Measurements from ENCODE around the gene RAB30.

Gene RAB30

DNA sequence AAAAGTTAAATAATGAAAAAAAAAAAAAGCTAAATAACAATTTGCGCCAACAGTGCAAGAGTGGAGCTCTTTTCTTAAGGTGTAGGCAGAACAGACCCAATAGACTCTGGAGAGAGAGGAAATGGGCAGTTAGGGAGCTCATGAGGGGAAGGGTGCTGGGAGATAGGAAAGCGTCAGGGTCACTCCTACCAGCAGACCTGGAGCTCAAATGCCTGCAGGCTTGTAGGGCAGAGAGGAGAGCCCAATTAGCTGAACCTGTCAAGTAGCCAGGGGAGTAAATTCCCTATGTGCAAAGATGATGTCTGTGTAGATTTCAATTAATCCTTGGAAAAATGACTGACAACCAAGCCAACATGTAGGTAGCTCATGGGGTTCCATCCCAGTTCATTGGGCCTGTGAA, 73.0 kb downstream of the RAB30 start:
- no peaks in the 10 kb centered on the region for H3K79me2 ChIP-seq (ENCODE audit: control insufficient read depth, insufficient read depth, low read length, unreplicated experiment)
- no peak overlapping the region for H2AFZ ChIP-seq (ENCODE audit: low read length, unreplicated experiment)
- H3K4me1 ChIP-seq (ENCODE audit: control insufficient read depth, insufficient read depth, low read length, unreplicated experiment), result peaks cover 3% of the 10 kb centered on the region
- H3K27ac ChIP-seq (ENCODE audit: low read depth, low read length), result no peak overlapping the region
- no peaks in the 10 kb centered on the region for H3K36me3 ChIP-seq (ENCODE audit: insufficient read depth, low read length)
- H3K4me3 ChIP-seq (ENCODE audit: low read depth, low read length), result no peak overlapping the region
- no peaks in the 10 kb centered on the region for H3K27me3 ChIP-seq (ENCODE audit: insufficient read depth, low read length)

DNA sequence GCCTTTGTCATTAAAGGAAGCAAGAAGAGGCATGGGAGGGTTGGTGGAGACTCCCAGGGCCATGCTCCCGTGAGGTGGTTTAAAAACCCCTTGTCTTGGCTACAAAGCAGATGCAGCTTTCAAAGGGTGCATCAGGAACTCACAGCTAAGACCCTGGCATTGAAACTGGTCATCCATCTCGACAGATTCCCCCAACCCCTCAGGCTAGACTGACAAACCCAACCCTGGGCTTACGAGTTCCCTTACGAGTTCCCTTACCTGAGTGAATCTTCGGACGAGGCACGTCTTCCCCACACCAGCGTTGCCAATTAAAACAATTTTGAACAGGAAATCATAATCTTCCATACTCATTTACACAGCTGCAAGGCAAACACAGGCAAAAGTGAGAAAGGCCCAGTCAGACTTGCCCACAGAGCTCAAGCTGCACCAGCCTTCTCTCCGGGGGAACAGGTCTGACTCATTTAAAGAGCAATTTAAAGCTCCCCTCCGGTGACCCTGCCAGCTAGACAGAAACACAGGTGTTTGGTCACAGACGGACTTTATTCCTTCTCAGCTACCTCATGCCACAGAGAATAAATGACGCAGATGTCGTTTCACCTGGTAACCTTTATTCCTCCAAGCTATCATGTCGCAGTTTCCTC, 74.6 kb downstream of the RAB30 start:
- H3K27ac ChIP-seq (ENCODE audit: low read depth, low read length), result no peak overlapping the region
- H2AFZ ChIP-seq (ENCODE audit: low read length, unreplicated experiment), result no peak overlapping the region
- no peak overlapping the region for H3K4me3 ChIP-seq (ENCODE audit: low read depth, low read length)
- no peaks in the 10 kb centered on the region for H3K27me3 ChIP-seq (ENCODE audit: insufficient read depth, low read length)
- no peaks in the 10 kb centered on the region for H3K79me2 ChIP-seq (ENCODE audit: control insufficient read depth, insufficient read depth, low read length, unreplicated experiment)
- H3K4me1 ChIP-seq (ENCODE audit: control insufficient read depth, insufficient read depth, low read length, unreplicated experiment), result peaks cover 3% of the 10 kb centered on the region
- no peaks in the 10 kb centered on the region for H3K36me3 ChIP-seq (ENCODE audit: insufficient read depth, low read length)

DNA sequence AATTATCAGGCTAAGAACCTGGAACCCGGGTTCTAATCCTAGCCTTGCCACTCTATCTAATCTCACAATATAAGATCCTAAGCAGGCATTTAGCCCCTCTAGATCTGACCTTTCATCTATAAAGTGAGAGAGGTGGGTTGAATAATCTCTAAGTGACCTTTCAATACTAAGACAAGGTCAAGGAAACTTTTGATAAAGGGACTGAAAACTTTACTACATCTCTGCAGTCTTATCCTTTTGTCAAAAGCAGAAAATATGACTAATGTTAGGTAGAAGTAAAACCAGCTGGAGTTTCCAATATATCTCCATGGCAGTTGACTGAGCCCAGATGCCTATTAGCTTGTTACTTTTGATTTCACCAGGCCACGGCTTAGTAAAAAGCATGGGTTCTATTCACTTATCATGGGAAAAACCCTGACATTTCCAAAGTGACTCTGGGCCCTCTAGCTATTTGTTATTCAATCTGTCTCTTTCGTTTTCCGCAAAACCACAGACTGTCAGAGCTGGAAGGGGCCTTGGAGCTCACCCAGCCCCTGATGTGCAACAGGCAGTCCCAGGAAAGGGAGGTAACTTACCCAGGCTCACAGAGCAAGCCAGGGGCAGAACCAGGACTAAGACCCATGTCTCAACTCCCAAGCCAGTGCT, 75.8 kb downstream of the RAB30 start:
- Histone ChIP-seq H3K27me3 (ENCODE audit: insufficient read depth, low read length) (no peaks in the 10 kb centered on the region), H3K79me2 (ENCODE audit: control insufficient read depth, insufficient read depth, low read length, unreplicated experiment) (no peaks in the 10 kb centered on the region), H3K4me1 (ENCODE audit: control insufficient read depth, insufficient read depth, low read length, unreplicated experiment) (peaks cover 3% of the 10 kb centered on the region), H3K36me3 (ENCODE audit: insufficient read depth, low read length) (no peaks in the 10 kb centered on the region), H2AFZ (ENCODE audit: low read length, unreplicated experiment) (no peak overlapping the region), H3K4me3 (ENCODE audit: low read depth, low read length) (no peak overlapping the region), H3K27ac (ENCODE audit: low read depth, low read length) (no peak overlapping the region)

DNA sequence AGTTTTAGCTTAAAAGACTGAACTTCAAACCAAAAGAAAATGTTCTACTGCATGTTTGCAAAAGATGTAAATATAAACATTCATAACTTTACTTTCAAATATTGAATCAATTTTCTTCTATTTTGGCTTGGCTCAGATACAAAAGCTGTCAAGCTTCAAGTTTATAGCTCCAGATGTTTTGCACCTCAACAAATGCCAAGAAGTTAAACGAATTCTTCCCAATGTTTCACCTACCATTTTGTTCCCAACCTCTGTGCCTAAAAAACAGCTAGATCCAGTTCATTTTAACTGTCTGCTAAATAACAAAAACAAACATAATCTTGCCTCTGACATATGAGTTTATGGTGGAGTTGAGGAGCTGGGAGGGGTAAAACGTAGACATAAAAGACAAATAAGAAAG, 76.5 kb downstream of the RAB30 start:
- Histone ChIP-seq H3K27ac (ENCODE audit: low read depth, low read length) (no peak overlapping the region), H3K27me3 (ENCODE audit: insufficient read depth, low read length) (no peaks in the 10 kb centered on the region), H3K4me3 (ENCODE audit: low read depth, low read length) (no peak overlapping the region), H2AFZ (ENCODE audit: low read length, unreplicated experiment) (no peak overlapping the region), H3K4me1 (ENCODE audit: control insufficient read depth, insufficient read depth, low read length, unreplicated experiment) (peaks cover 3% of the 10 kb centered on the region), H3K36me3 (ENCODE audit: insufficient read depth, low read length) (no peaks in the 10 kb centered on the region), H3K79me2 (ENCODE audit: control insufficient read depth, insufficient read depth, low read length, unreplicated experiment) (no peaks in the 10 kb centered on the region)

DNA sequence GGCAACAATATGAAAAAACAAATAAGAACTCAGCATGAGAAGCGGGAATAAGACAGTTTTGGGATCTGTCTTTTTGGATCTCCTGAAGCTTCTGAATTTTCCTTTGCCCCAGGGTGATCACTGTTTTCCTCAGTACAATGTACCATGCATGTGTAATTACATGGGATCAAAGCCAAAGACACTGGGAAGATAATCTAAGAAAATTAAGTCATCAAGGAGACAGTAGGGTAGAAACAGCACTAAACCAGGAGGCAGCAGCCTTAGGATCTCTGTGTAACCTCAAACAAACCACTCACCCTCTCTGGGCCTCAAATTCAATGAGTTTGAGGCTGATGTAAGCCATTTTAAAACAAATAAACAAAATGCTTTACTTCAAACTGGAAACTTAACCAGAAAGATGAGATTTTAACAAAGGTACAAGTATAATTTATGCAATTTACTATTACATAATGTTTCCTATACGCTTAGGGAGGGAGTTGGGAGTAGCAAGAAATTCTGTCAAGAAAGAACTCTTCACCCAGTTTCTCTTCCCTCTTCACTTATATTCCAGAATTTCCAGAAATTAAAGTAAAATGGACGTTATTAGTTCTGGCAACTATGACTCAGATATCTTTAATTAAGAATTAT, 77.0 kb downstream of the RAB30 start:
- H2AFZ ChIP-seq (ENCODE audit: low read length, unreplicated experiment), result no peak overlapping the region
- no peak overlapping the region for H3K4me3 ChIP-seq (ENCODE audit: low read depth, low read length)
- no peaks in the 10 kb centered on the region for H3K27me3 ChIP-seq (ENCODE audit: insufficient read depth, low read length)
- no peak overlapping the region for H3K27ac ChIP-seq (ENCODE audit: low read depth, low read length)
- peaks cover 3% of the 10 kb centered on the region for H3K4me1 ChIP-seq (ENCODE audit: control insufficient read depth, insufficient read depth, low read length, unreplicated experiment)
- H3K36me3 ChIP-seq (ENCODE audit: insufficient read depth, low read length), result no peaks in the 10 kb centered on the region
- H3K79me2 ChIP-seq (ENCODE audit: control insufficient read depth, insufficient read depth, low read length, unreplicated experiment), result no peaks in the 10 kb centered on the region

DNA sequence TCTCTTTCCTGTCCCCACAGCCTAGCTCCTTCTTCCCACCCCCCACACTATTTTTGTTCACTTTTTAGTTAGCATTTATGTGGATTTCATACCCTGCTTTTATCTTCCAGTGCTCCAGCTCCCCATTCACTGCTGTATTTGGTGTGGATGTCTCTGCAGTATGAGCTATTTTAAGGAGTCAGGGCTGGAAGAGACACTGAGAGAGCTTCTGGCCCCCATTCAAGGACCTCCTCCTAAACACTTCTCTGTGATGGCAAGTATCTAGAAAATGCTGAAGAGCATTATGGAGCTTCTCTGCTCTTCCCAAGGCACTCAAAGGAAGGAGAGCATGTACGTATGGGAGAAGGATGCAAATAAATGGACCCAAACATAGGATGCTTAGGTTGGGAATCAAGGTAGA, 79.5 kb downstream of the RAB30 start:
- no peaks in the 10 kb centered on the region for H3K79me2 ChIP-seq (ENCODE audit: control insufficient read depth, insufficient read depth, low read length, unreplicated experiment)
- no peak overlapping the region for H3K4me3 ChIP-seq (ENCODE audit: low read depth, low read length)
- H2AFZ ChIP-seq (ENCODE audit: low read length, unreplicated experiment), result no peak overlapping the region
- H3K27ac ChIP-seq (ENCODE audit: low read depth, low read length), result no peak overlapping the region
- H3K4me1 ChIP-seq (ENCODE audit: control insufficient read depth, insufficient read depth, low read length, unreplicated experiment), result peaks cover 3% of the 10 kb centered on the region
- no peaks in the 10 kb centered on the region for H3K36me3 ChIP-seq (ENCODE audit: insufficient read depth, low read length)
- H3K27me3 ChIP-seq (ENCODE audit: insufficient read depth, low read length), result no peaks in the 10 kb centered on the region

DNA sequence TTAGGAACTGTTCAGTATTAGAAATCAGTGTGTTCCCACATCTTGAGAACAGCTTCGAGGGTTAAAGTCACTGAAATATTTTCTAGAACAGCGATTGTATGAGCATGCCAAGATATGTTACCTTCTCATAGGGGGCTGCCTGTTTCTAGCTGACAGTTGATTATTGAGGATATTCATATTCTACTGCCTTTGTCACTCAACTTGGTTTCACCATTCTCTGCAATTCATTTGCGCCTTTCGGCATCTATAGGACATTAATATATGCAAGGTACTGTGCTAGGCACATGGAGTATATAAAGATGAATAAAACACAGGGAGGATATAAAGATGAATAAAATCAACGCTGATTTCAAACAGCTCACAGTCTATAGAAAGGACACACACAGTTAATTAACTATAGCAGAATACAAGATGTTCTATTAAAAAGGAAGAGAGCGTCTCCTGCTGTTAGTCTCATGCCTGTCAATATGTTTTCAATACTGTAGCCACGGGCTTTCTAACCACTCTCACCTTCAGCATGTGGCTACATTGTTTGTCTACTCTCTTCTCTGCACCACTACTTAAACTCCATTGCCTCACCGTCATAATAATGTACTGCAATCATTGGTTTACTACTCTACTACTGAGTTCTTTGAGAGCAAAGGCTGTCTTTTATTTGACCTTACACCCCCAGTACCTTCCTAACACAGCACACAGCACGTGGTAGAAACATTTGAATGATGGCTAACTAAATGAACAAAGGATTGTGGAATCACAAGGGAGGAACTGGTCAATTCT, 81.9 kb downstream of the RAB30 start:
- Histone ChIP-seq H3K4me1 (ENCODE audit: control insufficient read depth, insufficient read depth, low read length, unreplicated experiment) (no peaks in the 10 kb centered on the region), H3K4me3 (ENCODE audit: low read depth, low read length) (no peak overlapping the region), H3K79me2 (ENCODE audit: control insufficient read depth, insufficient read depth, low read length, unreplicated experiment) (no peaks in the 10 kb centered on the region), H3K27ac (ENCODE audit: low read depth, low read length) (no peak overlapping the region), H3K36me3 (ENCODE audit: insufficient read depth, low read length) (no peaks in the 10 kb centered on the region), H3K27me3 (ENCODE audit: insufficient read depth, low read length) (no peaks in the 10 kb centered on the region), H2AFZ (ENCODE audit: low read length, unreplicated experiment) (no peak overlapping the region)

DNA sequence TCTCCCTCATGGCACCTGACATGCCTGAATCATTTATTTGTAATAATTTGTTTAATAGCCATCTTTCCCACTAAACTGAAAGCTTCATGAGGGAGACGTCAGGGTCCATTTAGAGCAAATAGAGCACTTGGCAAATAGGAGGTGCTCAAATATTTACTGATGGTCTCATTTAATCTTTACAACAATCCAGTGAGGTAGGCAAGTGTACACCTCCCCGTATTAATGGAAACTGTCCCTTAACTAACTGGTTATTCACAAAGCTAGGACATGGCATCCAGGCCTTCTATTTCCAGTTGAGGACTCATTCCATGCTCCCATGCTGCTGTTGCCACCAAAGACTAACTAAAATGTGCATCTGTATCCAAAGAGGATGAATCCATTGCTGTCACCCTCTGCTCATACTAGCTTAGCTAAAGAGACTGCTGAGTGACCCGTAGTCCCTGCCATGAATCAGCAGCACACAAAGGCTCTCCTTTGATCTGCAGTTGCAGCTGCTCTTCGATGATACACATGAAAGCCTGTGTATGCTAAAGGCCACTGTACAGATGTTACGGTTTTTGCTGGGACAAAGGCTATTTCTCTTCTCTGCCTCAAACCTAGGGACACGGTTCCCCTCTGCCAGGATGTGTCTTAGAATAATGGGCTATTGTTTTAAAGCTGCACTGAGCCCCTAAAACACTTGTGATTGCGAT, 82.6 kb downstream of the RAB30 start:
- H3K27ac ChIP-seq (ENCODE audit: low read depth, low read length), result no peak overlapping the region
- H3K79me2 ChIP-seq (ENCODE audit: control insufficient read depth, insufficient read depth, low read length, unreplicated experiment), result no peaks in the 10 kb centered on the region
- no peak overlapping the region for H3K4me3 ChIP-seq (ENCODE audit: low read depth, low read length)
- 0 out of 2 replicates have a peak, but pooled peaks cover 2% of the 10 kb centered on the region for H3K36me3 ChIP-seq (ENCODE audit: insufficient read depth, low read length)
- no peaks in the 10 kb centered on the region for H3K27me3 ChIP-seq (ENCODE audit: insufficient read depth, low read length)
- no peaks in the 10 kb centered on the region for H3K4me1 ChIP-seq (ENCODE audit: control insufficient read depth, insufficient read depth, low read length, unreplicated experiment)
- H2AFZ ChIP-seq (ENCODE audit: low read length, unreplicated experiment), result no peak overlapping the region

DNA sequence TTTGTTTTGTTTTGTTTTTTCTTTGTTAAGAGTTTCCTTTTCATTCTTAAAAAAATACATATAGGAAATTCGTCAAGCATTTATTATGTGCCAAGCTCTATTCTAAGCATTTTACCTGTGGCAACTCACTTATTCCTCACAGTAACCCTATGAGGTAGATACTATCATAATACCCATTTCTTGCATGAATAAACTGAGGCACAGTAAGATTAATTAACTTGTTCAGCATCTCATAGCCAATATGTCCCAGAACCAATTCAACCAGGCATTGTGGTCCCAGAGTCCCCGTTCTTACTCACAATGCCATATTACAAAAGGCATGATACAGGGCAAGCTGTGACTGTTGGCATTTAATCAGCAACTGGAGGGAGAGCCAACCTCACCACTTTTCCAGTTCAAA, 83.7 kb downstream of the RAB30 start:
- H3K4me1 ChIP-seq (ENCODE audit: control insufficient read depth, insufficient read depth, low read length, unreplicated experiment), result no peaks in the 10 kb centered on the region
- no peaks in the 10 kb centered on the region for H3K27me3 ChIP-seq (ENCODE audit: insufficient read depth, low read length)
- no peak overlapping the region for H3K4me3 ChIP-seq (ENCODE audit: low read depth, low read length)
- no peak overlapping the region for H3K27ac ChIP-seq (ENCODE audit: low read depth, low read length)
- no peaks in the 10 kb centered on the region for H3K79me2 ChIP-seq (ENCODE audit: control insufficient read depth, insufficient read depth, low read length, unreplicated experiment)
- no peak overlapping the region for H2AFZ ChIP-seq (ENCODE audit: low read length, unreplicated experiment)
- 0 out of 2 replicates have a peak, but pooled peaks cover 2% of the 10 kb centered on the region for H3K36me3 ChIP-seq (ENCODE audit: insufficient read depth, low read length)

DNA sequence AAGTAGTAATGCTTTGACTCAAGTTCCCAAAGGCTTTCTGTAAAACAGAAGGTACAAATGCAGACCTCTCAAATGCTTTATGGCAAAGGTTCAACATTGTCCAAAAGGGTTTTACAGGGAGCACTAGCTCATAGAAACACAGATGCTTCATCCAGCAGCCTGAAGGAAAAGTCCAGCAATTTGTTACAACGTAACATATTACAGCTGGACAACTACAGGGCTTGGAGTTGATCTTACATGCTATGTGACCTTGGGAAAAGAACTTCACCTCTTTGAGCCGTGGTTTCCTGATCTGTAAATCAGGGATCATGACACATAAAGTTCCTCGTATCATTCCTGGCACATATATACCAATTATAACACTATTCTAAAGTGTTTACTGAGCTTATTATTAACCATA, 85.3 kb downstream of the RAB30 start:
- H3K36me3 ChIP-seq (ENCODE audit: insufficient read depth, low read length), result peaks cover 6% of the 10 kb centered on the region; the same call in 1 of the 2 replicates
- no peak overlapping the region for H3K27ac ChIP-seq (ENCODE audit: low read depth, low read length)
- no peaks in the 10 kb centered on the region for H3K27me3 ChIP-seq (ENCODE audit: insufficient read depth, low read length)
- H3K4me1 ChIP-seq (ENCODE audit: control insufficient read depth, insufficient read depth, low read length, unreplicated experiment), result no peaks in the 10 kb centered on the region
- no peak overlapping the region for H2AFZ ChIP-seq (ENCODE audit: low read length, unreplicated experiment)
- H3K4me3 ChIP-seq (ENCODE audit: low read depth, low read length), result no peak overlapping the region
- no peaks in the 10 kb centered on the region for H3K79me2 ChIP-seq (ENCODE audit: control insufficient read depth, insufficient read depth, low read length, unreplicated experiment)

All from ACC112 (cell line).